ENCODE measurements around the gene PDZK1IP1.
"Not testable (repeated sequence)": the region's sequence is repeated elsewhere in the genome, so short reads cannot be mapped to it uniquely, and the experiment has no call there.

PDZK1IP1 gene

GRCh38 chr1:47196622-47197021, 6.8 kb upstream of the PDZK1IP1 start:
- DNase-seq (ENCODE audit: low read depth, low spot score) = no peak

GRCh38 chr1:47195981-47196380, 6.1 kb upstream of the PDZK1IP1 start:
- DNase-seq (ENCODE audit: low read depth, low spot score) = not testable (repeated sequence)

- no peak for DNase-seq (ENCODE audit: low read depth, low spot score)
Observed at GRCh38 chr1:47194311-47194710, 4.5 kb upstream of the PDZK1IP1 start.

- DNase-seq (ENCODE audit: low read depth, low spot score) = not testable (repeated sequence)
Observed at GRCh38 chr1:47193496-47193895, 3.7 kb upstream of the PDZK1IP1 start.

GRCh38 chr1:47192458-47193384, 2.9 kb upstream of the PDZK1IP1 start:
- peak; percentile 96 for DNase-seq (ENCODE audit: low read depth, low spot score)

- DNase-seq (ENCODE audit: low read depth, low spot score) = no peak
Observed at GRCh38 chr1:47191940-47192457, 2.2 kb upstream of the PDZK1IP1 start.

- no peak for DNase-seq (ENCODE audit: low read depth, low spot score)
Observed at GRCh38 chr1:47190857-47191256, 1.0 kb upstream of the PDZK1IP1 start.

GRCh38 chr1:47190509-47190855, 646 bp upstream of the PDZK1IP1 start:
- no peak for DNase-seq (ENCODE audit: low read depth, low spot score)

GRCh38 chr1:47188791-47189785, 748 bp downstream of the PDZK1IP1 start:
- DNase-seq (ENCODE audit: low read depth, low spot score) = no peak

GRCh38 chr1:47187926-47188250, 1.9 kb downstream of the PDZK1IP1 start:
- DNase-seq (ENCODE audit: low read depth, low spot score) = no peak

- DNase-seq (ENCODE audit: low read depth, low spot score) = no peak
Observed at GRCh38 chr1:47187231-47187925, 2.5 kb downstream of the PDZK1IP1 start.

- DNase-seq (ENCODE audit: low read depth, low spot score) = no peak
Observed at GRCh38 chr1:47186267-47187185, 3.3 kb downstream of the PDZK1IP1 start.

GRCh38 chr1:47184822-47185677, 4.8 kb downstream of the PDZK1IP1 start:
- DNase-seq (ENCODE audit: low read depth, low spot score) = no peak

GRCh38 chr1:47184090-47184821, 5.6 kb downstream of the PDZK1IP1 start:
- DNase-seq (ENCODE audit: low read depth, low spot score) = no peak

- DNase-seq (ENCODE audit: low read depth, low spot score) = no peak
Observed at GRCh38 chr1:47183308-47184089, 6.3 kb downstream of the PDZK1IP1 start.

GRCh38 chr1:47182676-47183235, 7.1 kb downstream of the PDZK1IP1 start:
- no peak for DNase-seq (ENCODE audit: low read depth, low spot score)

GRCh38 chr1:47181955-47182675, 7.7 kb downstream of the PDZK1IP1 start:
- DNase-seq (ENCODE audit: low read depth, low spot score) = no peak

Data from ELF-1 (cell line).